Calu3 (cell line): ENCODE results near the gene AP2B1. TPM values are rescaled to one million over a fixed set of nuclear protein-coding genes. Genes with fewer than 3 reads are reported as not detected.

Experiments used
- BruUV-seq: library from RNA; stranded (reverse); fragments of 400-500 nt; replicated peaks from 2 replicates; lab custom pipeline; 2021; lab: Mats Ljungman, UMichigan
- CTCF ChIA-PET: fragments of 300-600 bp; sonication (Branson Sonifier 250); formaldehyde crosslinking; loops from one replicate; lab custom pipeline; 2022; ENCODE audit warnings: antibody characterized with exemption; lab: Charles Lee
- DNase-seq: peaks from one replicate; pipeline ENCODE4 v3.0.0; 2022
- H3K27ac Mint-ChIP-seq: one replicate; pipeline ENCODE4 v1.8.0; 2022; ENCODE audit warnings: mixed read lengths; ENCODE audit not compliant: unreplicated experiment
- H3K27me3 Mint-ChIP-seq: one replicate; pipeline ENCODE4 v1.8.0; 2022; ENCODE audit warnings: mixed read lengths; ENCODE audit not compliant: unreplicated experiment
- H3K36me3 Mint-ChIP-seq: one replicate; pipeline ENCODE4 v1.8.0; 2022; ENCODE audit warnings: mild to moderate bottlenecking, moderate library complexity, mixed read lengths; ENCODE audit not compliant: insufficient read depth, unreplicated experiment
- H3K4me1 Mint-ChIP-seq: one replicate; pipeline ENCODE4 v1.8.0; 2022; ENCODE audit warnings: mild to moderate bottlenecking, low read depth, mixed read lengths; ENCODE audit not compliant: unreplicated experiment
- H3K4me3 Mint-ChIP-seq: one replicate; pipeline ENCODE4 v1.8.0; 2022; ENCODE audit warnings: mild to moderate bottlenecking, low read depth, moderate library complexity, mixed read lengths; ENCODE audit not compliant: unreplicated experiment
- H3K9me3 Mint-ChIP-seq: one replicate; pipeline ENCODE4 v1.8.0; 2022; ENCODE audit warnings: low read depth, mixed read lengths; ENCODE audit not compliant: unreplicated experiment
- CTCF ChIP-seq: fragments of 200-600 bp; IDR thresholded peaks from one replicate; pipeline ENCODE4 v1.8.0; 2022; ENCODE audit warnings: antibody characterized with exemption; ENCODE audit not compliant: unreplicated experiment
- intact Hi-C: fragments of 100-400 bp; cut with micrococcal nuclease; formaldehyde crosslinking; loops from one replicate; pipeline ENCODE4 v1.10.0; 2022; ENCODE audit not compliant: unreplicated experiment
- total RNA-seq: library from RNA; stranded (reverse); gene quantifications from 2 replicates; pipeline ENCODE4 v1.2.3, GENCODE V29; 2022

The AP2B1 gene
- total RNA-seq, 1 experiment from 2014 or later = 309 TPM

- peak; percentile 90 for TF ChIP-seq CTCF
- no peaks in the 10 kb centered on the region for H3K9me3 Mint-ChIP-seq
- peak overlapping the region; percentile 93 for H3K4me3 Mint-ChIP-seq
- CTCF ChIA-PET = interaction anchor here (0.5 to 3.0 kb wide), 16 partner anchors 10 to 185 kb away, joined by 3 to 41 read pairs (median 4); partner anchors contain the start of genes MMP28 and TAF15
- no TSS peak for BruUV-seq
- H3K27me3 Mint-ChIP-seq = peaks cover 42% of the 10 kb centered on the region
- DNase-seq = peak; percentile 96
- peaks cover 10% of the 10 kb centered on the region for H3K36me3 Mint-ChIP-seq
- no peak overlapping the region for H3K27ac Mint-ChIP-seq
- peaks cover 10% of the 10 kb centered on the region for H3K4me1 Mint-ChIP-seq
- intact Hi-C loops = no loop called here
Measured at GRCh38 chr17:35764123-35764991, 177.2 kb downstream of the AP2B1 start.

- peaks cover 51% of the 10 kb centered on the region for H3K27me3 Mint-ChIP-seq
- no peak for DNase-seq
- TF ChIP-seq CTCF = no peak
- peak overlapping the region; percentile 93 for H3K4me3 Mint-ChIP-seq
- H3K36me3 Mint-ChIP-seq = peaks cover 10% of the 10 kb centered on the region
- peaks cover 10% of the 10 kb centered on the region for H3K4me1 Mint-ChIP-seq
- H3K9me3 Mint-ChIP-seq = no peaks in the 10 kb centered on the region
- CTCF ChIA-PET = interaction anchor here (0.9 to 3.0 kb wide), 2 partner anchors 16 to 44 kb away, joined by 3 to 20 read pairs; partner anchors contain the start of gene TAF15
- BruUV-seq = no TSS peak
- H3K27ac Mint-ChIP-seq = no peak overlapping the region
- intact Hi-C loops = no loop called here
Measured at GRCh38 chr17:35765086-35765710, 178.1 kb downstream of the AP2B1 start.

GRCh38 chr17:35765756-35766488 is 178.8 kb downstream of the AP2B1 start:
- Mint-ChIP-seq H3K36me3 (peaks cover 10% of the 10 kb centered on the region), H3K27me3 (peaks cover 51% of the 10 kb centered on the region), H3K4me1 (peaks cover 10% of the 10 kb centered on the region), H3K9me3 (no peaks in the 10 kb centered on the region), H3K4me3 (no peak overlapping the region), H3K27ac (no peak overlapping the region)
- BruUV-seq = no TSS peak
- DNase-seq = no peak
- intact Hi-C loops = no loop called here
- TF ChIP-seq CTCF = no peak
- CTCF ChIA-PET = interaction anchor here (0.9 to 3.0 kb wide), 3 partner anchors 17 to 43 kb away, joined by 3 to 20 read pairs (median 11); partner anchors contain the start of gene TAF15

- no peak for TF ChIP-seq CTCF
- intact Hi-C loops = no loop called here
- H3K27ac Mint-ChIP-seq = no peak overlapping the region
- H3K36me3 Mint-ChIP-seq = peaks cover 10% of the 10 kb centered on the region
- H3K4me3 Mint-ChIP-seq = no peak overlapping the region
- H3K27me3 Mint-ChIP-seq = peaks cover 47% of the 10 kb centered on the region
- H3K4me1 Mint-ChIP-seq = peaks cover 8% of the 10 kb centered on the region
- CTCF ChIA-PET = interaction anchor here (0.6 to 2.1 kb wide), 5 partner anchors 10 to 42 kb away, joined by 3 to 11 read pairs (median 4); partner anchors contain the start of gene TAF15
- no TSS peak for BruUV-seq
- no peaks in the 10 kb centered on the region for H3K9me3 Mint-ChIP-seq
- DNase-seq = no peak
Measured at GRCh38 chr17:35766489-35766877, 179.4 kb downstream of the AP2B1 start.
